SK-N-SH treated with all-trans-retinoic acid at 6 μM for 48 hours (cell line): Measurements from ENCODE around the gene CFAP299.

Experiments used
- ATAC-seq: fragments of 200-7000 bp; cut with Tn5 transposase; 3 replicates; pipeline ENCODE4 v1.9.1; 2020; ENCODE audit warnings: mild to moderate bottlenecking, moderate library complexity
- ARNTL ChIP-seq: fragments of 450-650 bp; formaldehyde crosslinking; IDR thresholded peaks from 2 replicates; pipeline ENCODE4 v1.5.0; 2020; ENCODE audit warnings: low read depth, mild to moderate bottlenecking, moderate library complexity, borderline replicate concordance
- BACH2 ChIP-seq: fragments of 250-450 bp; sonication (Bioruptor Pico); IDR thresholded peaks from 2 replicates; pipeline ENCODE4 v1.9.0; 2021; ENCODE audit warnings: mild to moderate bottlenecking, borderline replicate concordance
- CREB5 ChIP-seq: fragments of 250-450 bp; sonication (Bioruptor Pico); IDR thresholded peaks from 2 replicates; pipeline ENCODE4 v1.5.1; 2020; ENCODE audit warnings: low read depth, mild to moderate bottlenecking, moderate library complexity
- CSDC2 ChIP-seq: fragments of 250-450 bp; sonication (Bioruptor Pico); IDR thresholded peaks from 2 replicates; pipeline ENCODE4 v1.5.0; 2020; ENCODE audit warnings: mild to moderate bottlenecking, moderate library complexity
- ESRRG ChIP-seq: fragments of 250-450 bp; sonication (Bioruptor Pico); IDR thresholded peaks from 2 replicates; pipeline ENCODE4 v1.6.1; 2021; ENCODE audit warnings: mild to moderate bottlenecking
- GLIS3 ChIP-seq: fragments of 250-450 bp; sonication (Bioruptor Pico); IDR thresholded peaks from 2 replicates; pipeline ENCODE4 v1.5.0; 2020; ENCODE audit warnings: mild to moderate bottlenecking, moderate library complexity
- ISL1 ChIP-seq: fragments of 250-450 bp; sonication (Bioruptor Pico); IDR thresholded peaks from 2 replicates; pipeline ENCODE4 v2.1.2; 2022; ENCODE audit warnings: mild to moderate bottlenecking, moderate library complexity
- OSR1 ChIP-seq: fragments of 250-450 bp; sonication (Bioruptor Pico); IDR thresholded peaks from 2 replicates; pipeline ENCODE4 v1.8.0; 2022; ENCODE audit warnings: moderate library complexity, mild to moderate bottlenecking, inconsistent platforms
- PATZ1 ChIP-seq: fragments of 250-450 bp; sonication (Bioruptor Pico); IDR thresholded peaks from 2 replicates; pipeline ENCODE4 v1.8.0; 2020; ENCODE audit warnings: mild to moderate bottlenecking, moderate library complexity, borderline replicate concordance
- POU6F1 ChIP-seq: fragments of 250-450 bp; sonication (Bioruptor Pico); IDR thresholded peaks from 2 replicates; pipeline ENCODE4 v1.8.0; 2021; ENCODE audit warnings: low read depth, mild to moderate bottlenecking, moderate library complexity, borderline replicate concordance
- PPARA ChIP-seq: fragments of 250-450 bp; sonication (Bioruptor Pico); IDR thresholded peaks from 2 replicates; pipeline ENCODE4 v1.5.0; 2020; ENCODE audit warnings: mild to moderate bottlenecking, borderline replicate concordance
- RARB ChIP-seq: fragments of 250-450 bp; sonication (Bioruptor Pico); IDR thresholded peaks from 2 replicates; pipeline ENCODE4 v1.8.0; 2021; ENCODE audit warnings: mild to moderate bottlenecking, moderate library complexity
- SNAI2 ChIP-seq: fragments of 250-450 bp; sonication (Bioruptor Pico); IDR thresholded peaks from 2 replicates; pipeline ENCODE4 v1.5.0; 2020; ENCODE audit warnings: mild to moderate bottlenecking, moderate library complexity
- TSHZ2 ChIP-seq: fragments of 250-450 bp; sonication (Bioruptor Pico); IDR thresholded peaks from 2 replicates; pipeline ENCODE4 v1.5.0; 2020; ENCODE audit warnings: mild to moderate bottlenecking, moderate library complexity
- ZC3H10 ChIP-seq: fragments of 250-450 bp; sonication (Bioruptor Pico); IDR thresholded peaks from 2 replicates; pipeline ENCODE4 v1.5.1; 2021; ENCODE audit warnings: mild to moderate bottlenecking, moderate library complexity
- ZFP3 ChIP-seq: fragments of 250-450 bp; sonication (Bioruptor Pico); IDR thresholded peaks from 2 replicates; pipeline ENCODE4 v1.5.0; 2020; ENCODE audit warnings: mild to moderate bottlenecking, moderate library complexity
- ZFP30 ChIP-seq: fragments of 450-650 bp; formaldehyde crosslinking; IDR thresholded peaks from 2 replicates; pipeline ENCODE4 v1.5.0; 2022; ENCODE audit warnings: mild to moderate bottlenecking, moderate library complexity
- ZNF8 ChIP-seq: fragments of 450-650 bp; formaldehyde crosslinking; IDR thresholded peaks from 2 replicates; pipeline ENCODE4 v1.5.0; 2020; ENCODE audit warnings: mild to moderate bottlenecking, moderate library complexity

Gene CFAP299

GRCh38 chr4:80419946-80420345, 84.4 kb downstream of the CFAP299 start:
- no peak for ATAC-seq
- TF ChIP-seq SNAI2, result no peak
- TF ChIP-seq ISL1 (CRISPR knock-in tag), result no peak

- ATAC-seq, result no peak
- TF ChIP-seq CREB5 (CRISPR knock-in tag) (no peak), PATZ1 (CRISPR knock-in tag) (no peak), TSHZ2 (CRISPR knock-in tag) (no peak), ZNF8 (CRISPR knock-in tag) (no peak), ZFP30 (CRISPR knock-in tag) (no peak)
These were observed 85.1 kb downstream of the CFAP299 start for GRCh38 chr4:80420638-80421037.

- TF ChIP-seq ZNF8 (CRISPR knock-in tag), result no peak
- TF ChIP-seq OSR1 (CRISPR knock-in tag), result no peak
- no peak for TF ChIP-seq GLIS3 (CRISPR knock-in tag)
- no peak for TF ChIP-seq ZFP30 (CRISPR knock-in tag)
- TF ChIP-seq ARNTL, result no peak
- ATAC-seq, result no peak
These were observed 87.3 kb downstream of the CFAP299 start for GRCh38 chr4:80422727-80423404.

- no peak for TF ChIP-seq OSR1 (CRISPR knock-in tag)
- TF ChIP-seq ARNTL, result no peak
- no peak for TF ChIP-seq SNAI2
- TF ChIP-seq ESRRG (CRISPR knock-in tag), result no peak
- TF ChIP-seq ZNF8 (CRISPR knock-in tag), result no peak
- no peak for ATAC-seq
These were observed 88.2 kb downstream of the CFAP299 start for GRCh38 chr4:80423553-80424224.

GRCh38 chr4:80424225-80424581, 88.7 kb downstream of the CFAP299 start:
- ATAC-seq, result no peak
- TF ChIP-seq RARB (no peak), ZC3H10 (no peak), CSDC2 (no peak), OSR1 (CRISPR knock-in tag) (no peak), TSHZ2 (CRISPR knock-in tag) (no peak), PATZ1 (CRISPR knock-in tag) (no peak), BACH2 (no peak), CREB5 (CRISPR knock-in tag) (no peak), ZFP30 (CRISPR knock-in tag) (no peak), ZNF8 (CRISPR knock-in tag) (no peak), PPARA (CRISPR knock-in tag) (no peak), ZFP3 (CRISPR knock-in tag) (no peak), POU6F1 (CRISPR knock-in tag) (no peak), ISL1 (CRISPR knock-in tag) (no peak), SNAI2 (no peak), GLIS3 (CRISPR knock-in tag) (no peak), ARNTL (no peak)
